K562 (cell line): ENCODE data around the gene IRGQ. TPM values are rescaled to one million over a fixed set of nuclear protein-coding genes. Genes with fewer than 3 reads are reported as not detected.
A peak's percentile ranks its signal among the peaks of the same experiment; 100 is the strongest.

ENCODE experiments used
- ASH1L ChIP-seq: fragments of 450-650 bp; IDR thresholded peaks from 2 replicates; pipeline ENCODE4 v1.6.1; 2018; ENCODE audit warnings: borderline replicate concordance, mild to moderate bottlenecking, low read depth; ENCODE audit not compliant: partially characterized antibody
- BCOR ChIP-seq: fragments of 450-650 bp; IDR thresholded peaks from 2 replicates; pipeline ENCODE4 v1.6.1; 2016
- CREBBP ChIP-seq: IDR thresholded peaks from one replicate; pipeline ENCODE4 v1.6.1; 2012; ENCODE audit warnings: low read depth, mild to moderate bottlenecking, control low read depth, inconsistent platforms, low read length
- DACH1 ChIP-seq: fragments of 450-650 bp; IDR thresholded peaks from 2 replicates; pipeline ENCODE4 v1.6.1; 2018; ENCODE audit not compliant: partially characterized antibody
- FOXK2 ChIP-seq, 2 experiments: fragments of 450-650 bp; IDR thresholded peaks in 1 of 2; conservative IDR thresholded peaks in 1 of 2; 2 replicates each; pipeline ENCODE4 v1.6.1; 2016; ENCODE audit warnings: low read depth in 2 of 2, mild to moderate bottlenecking in 1 of 2
- HNRNPLL ChIP-seq: fragments of 200-400 bp; formaldehyde crosslinking; IDR thresholded peaks from 2 replicates; pipeline ENCODE4 v1.6.1; 2017; ENCODE audit warnings: low read length, low read depth, mild to moderate bottlenecking; ENCODE audit not compliant: poor library complexity, severe bottlenecking
- LCOR ChIP-seq: sonication (generic); formaldehyde crosslinking; IDR thresholded peaks from 2 replicates; pipeline ENCODE4 v1.8.0; 2022; ENCODE audit warnings: mild to moderate bottlenecking, missing genetic modification reagents
- MAFG ChIP-seq: fragments of 450-650 bp; conservative IDR thresholded peaks from 2 replicates; pipeline ENCODE4 v1.6.1; 2016; ENCODE audit warnings: missing genetic modification characterization, missing compliant biosample characterization
- MTA2 ChIP-seq: fragments of 450-650 bp; IDR thresholded peaks from 2 replicates; pipeline ENCODE4 v1.6.1; 2016; ENCODE audit warnings: low read depth
- MXD1 ChIP-seq: fragments of 250-450 bp; sonication (Bioruptor Pico); IDR thresholded peaks from 2 replicates; pipeline ENCODE4 v1.8.0; 2021; ENCODE audit warnings: borderline replicate concordance, mild to moderate bottlenecking, moderate library complexity; ENCODE audit not compliant: poor library complexity, severe bottlenecking
- RUNX1 ChIP-seq: sonication (generic); IDR thresholded peaks from 2 replicates; pipeline ENCODE4 v1.6.1; 2016; ENCODE audit warnings: antibody characterized with exemption, low read depth
- SIX5 ChIP-seq, 2 experiments: IDR thresholded peaks; 2 replicates each; pipeline ENCODE4 v1.6.1; 2011; ENCODE audit warnings: low read length in 2 of 2, borderline replicate concordance in 1 of 2, low read depth in 1 of 2, mild to moderate bottlenecking in 1 of 2, moderate library complexity in 1 of 2; ENCODE audit not compliant: insufficient read depth in 1 of 2
- SMAD3 ChIP-seq: fragments of 450-650 bp; formaldehyde crosslinking; conservative IDR thresholded peaks from 2 replicates; pipeline ENCODE4 v1.4.0; 2020; ENCODE audit warnings: mild to moderate bottlenecking
- SMARCB1 ChIP-seq: IDR thresholded peaks from 2 replicates; pipeline ENCODE4 v1.6.1; 2011; ENCODE audit warnings: improper control_type of control experiment, low read depth; ENCODE audit not compliant: insufficient read length
- TCFL5 ChIP-seq: fragments of 250-450 bp; sonication (Bioruptor Pico); conservative IDR thresholded peaks from 2 replicates; pipeline ENCODE4 v1.6.1; 2021; ENCODE audit warnings: mild to moderate bottlenecking, moderate library complexity, matching md5 sums
- TFE3 ChIP-seq: fragments of 450-650 bp; formaldehyde crosslinking; IDR thresholded peaks from 2 replicates; pipeline ENCODE4 v1.4.0; 2020; ENCODE audit warnings: mild to moderate bottlenecking, mixed read lengths
- TGIF2 ChIP-seq: sonication (generic); formaldehyde crosslinking; IDR thresholded peaks from 2 replicates; pipeline ENCODE4 v1.8.1; 2022; ENCODE audit warnings: mild to moderate bottlenecking, missing genetic modification reagents, moderate library complexity
- THRAP3 ChIP-seq: fragments of 450-650 bp; IDR thresholded peaks from 2 replicates; pipeline ENCODE4 v1.6.1; 2016; ENCODE audit warnings: mild to moderate bottlenecking, inconsistent platforms, borderline replicate concordance
- USF2 ChIP-seq: sonication (generic); formaldehyde crosslinking; IDR thresholded peaks from 2 replicates; pipeline ENCODE4 v1.5.0; 2020; ENCODE audit warnings: missing genetic modification reagents
- ZBTB5 ChIP-seq: fragments of 450-650 bp; IDR thresholded peaks from 2 replicates; pipeline ENCODE4 v1.6.1; 2017; ENCODE audit warnings: antibody characterized with exemption
- ZKSCAN8 ChIP-seq: fragments of 200-800 bp; sonication (Bioruptor generic); IDR thresholded peaks from 2 replicates; pipeline ENCODE4 v1.6.1; 2016; ENCODE audit warnings: missing genetic modification characterization, missing compliant biosample characterization
- ZNF212 ChIP-seq: fragments of 450-650 bp; formaldehyde crosslinking; IDR thresholded peaks from 2 replicates; pipeline ENCODE4 v1.4.0; 2020; ENCODE audit warnings: mild to moderate bottlenecking
- ZNF507 ChIP-seq: conservative IDR thresholded peaks from 2 replicates; pipeline ENCODE4 v1.6.1; 2017; ENCODE audit warnings: missing genetic modification characterization, missing compliant biosample characterization
- polyA plus RNA-seq, 8 experiments: library from polyadenylated mRNA; depleted of rRNA in 4 of 8; stranded (reverse) in 5 of 8; unstranded in 3 of 8; fragments of >200 nt; fragmentation: Nextera tagmentation in 2 of 8; fragmentation: Illumina TruSeq in 1 of 8; extraction: Ambion mirVana in 2 of 8; extraction: Trizol in 1 of 8; gene quantifications; 2 replicates each; pipeline versions ENCODE4 v1.2.1 to v1.2.3, GENCODE V29; 2011 to 2014; ENCODE audit warnings: inconsistent platforms in 1 of 8, missing spikeins in 1 of 8
- total RNA-seq, 7 experiments: library from RNA; depleted of rRNA in 6 of 7; stranded (reverse); fragments of >200 nt in 6 of 7; fragmentation: Illumina TruSeq in 2 of 7; extraction: Trizol in 2 of 7; gene quantifications; 2 replicates each; pipeline versions ENCODE4 v1.2.1 to v1.2.3, GENCODE V29; 2011 to 2021; ENCODE audit warnings: low replicate concordance in 1 of 7

Gene IRGQ
- total and polyA plus RNA-seq, 9 of the 15 experiments (the other 6 are each of a cell fraction or from before 2014, with no cell fraction given): 3.5 to 19.2 (median 7.9) TPM

GRCh38 chr19:43575156-43575950, 20.6 kb downstream of the IRGQ start, which contains the start of the genes PINLYP and XRCC1 (continued):
- TF ChIP-seq THRAP3: no peak
- TF ChIP-seq RUNX1: no peak
- TF ChIP-seq LCOR (CRISPR knock-in tag): no peak
- no peak for TF ChIP-seq ZNF507
- TF ChIP-seq USF2 (CRISPR knock-in tag): no peak
- no peak for TF ChIP-seq TFE3 (CRISPR knock-in tag)
- TF ChIP-seq SIX5 (IDR thresholded peaks at IDR 0.05; ENCODE audit: borderline replicate concordance in 1 of 2, insufficient read depth in 1 of 2, low read depth in 1 of 2, low read length in 2 of 2): no peak
- no peak for TF ChIP-seq ASH1L
- TF ChIP-seq SMAD3 (CRISPR knock-in tag): no peak
- no peak for TF ChIP-seq CREBBP
- TF ChIP-seq MAFG: no peak
- TF ChIP-seq TGIF2: no peak
- no peak for TF ChIP-seq DACH1
- TF ChIP-seq ZBTB5: no peak
- TF ChIP-seq MXD1 (CRISPR knock-in tag): no peak
- TF ChIP-seq TCFL5 (CRISPR knock-in tag): no peak
- TF ChIP-seq SMARCB1: no peak
- no peak; a peak in 1 of 4 replicates for TF ChIP-seq FOXK2 (conservative IDR thresholded peaks at IDR 0.05 in 1 of 2, IDR thresholded peaks at IDR 0.05 in 1 of 2; ENCODE audit: low read depth in 2 of 2)
- no peak for TF ChIP-seq MTA2
- TF ChIP-seq HNRNPLL: peak; percentile 66
- no peak for TF ChIP-seq ZKSCAN8 (CRISPR knock-in tag)
- no peak for TF ChIP-seq BCOR
- TF ChIP-seq ZNF212 (CRISPR knock-in tag): no peak
